Lung (tissue), 16 donors: ENCODE measurements around the gene NR2F1-AS1. TPM values are rescaled to one million over a fixed set of nuclear protein-coding genes. Genes with fewer than 3 reads are reported as not detected.

Experiments
- ATAC-seq: fragments of 200-7000 bp; cut with Tn5 transposase; one replicate; pipeline ENCODE4 v1.9.1; 2020; ENCODE audit warnings: moderate number of reproducible peaks; ENCODE audit not compliant: insufficient read depth, low FRiP score
- DNase-seq, 3 donors: peaks; one replicate each; pipeline ENCODE4 v3.0.0-alpha.2; 2013 to 2017
- H3K27ac ChIP-seq, 2 donors: one replicate each; pipeline ENCODE4 v1.5.1; 2013; ENCODE audit warnings: mild to moderate bottlenecking in 2 of 2, moderate library complexity in 2 of 2, control low read depth in 1 of 2, inconsistent platforms in 1 of 2, low read depth in 1 of 2, low read length in 1 of 2
- H3K27me3 ChIP-seq, 3 donors: one replicate each; pipeline ENCODE4 v1.5.1; 2013; ENCODE audit warnings: low read length in 2 of 3; ENCODE audit not compliant: control insufficient read depth in 3 of 3, insufficient read depth in 3 of 3
- H3K36me3 ChIP-seq, 4 donors: one replicate each; pipeline ENCODE4 v1.5.1; 2013; ENCODE audit warnings: low read length in 4 of 4, mild to moderate bottlenecking in 1 of 4, moderate library complexity in 1 of 4; ENCODE audit not compliant: control insufficient read depth in 4 of 4, insufficient read depth in 4 of 4
- H3K4me1 ChIP-seq, 5 donors: one replicate each; pipeline ENCODE4 v1.5.1; 2013; ENCODE audit warnings: low read length in 5 of 5, mild to moderate bottlenecking in 2 of 5, moderate library complexity in 1 of 5; ENCODE audit not compliant: control insufficient read depth in 5 of 5, insufficient read depth in 5 of 5
- H3K4me3 ChIP-seq: one replicate; pipeline ENCODE4 v1.5.1; 2013; ENCODE audit warnings: mild to moderate bottlenecking, control low read depth, moderate library complexity
- H3K9ac ChIP-seq, 2 donors: one replicate each; pipeline ENCODE4 v1.5.1; 2013; ENCODE audit warnings: low read length in 2 of 2, control low read depth in 1 of 2; ENCODE audit not compliant: insufficient read depth in 1 of 2
- H3K9me3 ChIP-seq, 4 donors: one replicate each; pipeline ENCODE4 v1.5.1; 2013; ENCODE audit warnings: low read length in 3 of 4, mild to moderate bottlenecking in 1 of 4, moderate library complexity in 1 of 4; ENCODE audit not compliant: control insufficient read depth in 4 of 4, insufficient read depth in 3 of 4
- WGBS, 2 donors: extraction: QIAGEN DNeasy Blood & Tissue Kit; methylation state at CpG; one replicate each; pipeline ENCODE4 v1.1.7; 2013; 5-methylcytosine and 5-hydroxymethylcytosine counted together
- long read RNA-seq, 5 donors: transcript quantifications; one replicate each; lab custom pipeline, GENCODE V29; 2026
- polyA plus RNA-seq, 2 donors: library from polyadenylated mRNA; stranded (reverse); fragments of 200-250 nt; gene quantifications; one replicate each; pipeline ENCODE4 v1.2.1, GENCODE V29; 2013
- total RNA-seq, 2 donors: library from RNA; depleted of rRNA in 1 of 2; stranded (reverse); fragments of >200 nt in 1 of 2; gene quantifications; one replicate each; pipeline ENCODE4 v1.2.1, GENCODE V29; 2014 to 2021
- TF ChIP-seq, protein P1 (sequence below): IDR thresholded peaks from 2 replicates; pipeline ENCODE4 v1.5.1; 2012; ENCODE audit warnings: mild to moderate bottlenecking; ENCODE audit errors: control extremely low read depth, extremely low read depth
- donor health status: control.
- donor health status: control.
- donor health status: Bipolar disorder and iron deficiency.
- donor health status: healthy.
- donor health status: DM: yes; HTN: yes; CAD: no.

NR2F1-AS1 gene
- total RNA-seq = 10 to 100 TPM in 1 of 2 donors, 1 to 10 TPM in 1; 8.9 to 50.0 TPM
- polyA plus RNA-seq = 10 to 100 TPM in 1 of 2 donors, 1 to 10 TPM in 1; 3.6 to 12.9 TPM
- long read RNA-seq, donor 1, partial matches to known transcripts = 92 of 97 reads
- long read RNA-seq, donor 1, other reads (novel, unspliced or antisense) = 5 of 97 reads
- long read RNA-seq, donor 2, partial matches to known transcripts = 93 of 94 reads
- long read RNA-seq, donor 2, other reads (novel, unspliced or antisense) = 0 of 94 reads
- long read RNA-seq, donor 3, partial matches to known transcripts = 84 of 86 reads
- long read RNA-seq, donor 3, other reads (novel, unspliced or antisense) = 0 of 86 reads
- long read RNA-seq, donor 4, partial matches to known transcripts = 78 of 107 reads
- long read RNA-seq, donor 4, other reads (novel, unspliced or antisense) = 28 of 107 reads
- long read RNA-seq, donor 5, partial matches to known transcripts = 352 of 359 reads
- long read RNA-seq, donor 5, other reads (novel, unspliced or antisense) = 5 of 359 reads

DNA sequence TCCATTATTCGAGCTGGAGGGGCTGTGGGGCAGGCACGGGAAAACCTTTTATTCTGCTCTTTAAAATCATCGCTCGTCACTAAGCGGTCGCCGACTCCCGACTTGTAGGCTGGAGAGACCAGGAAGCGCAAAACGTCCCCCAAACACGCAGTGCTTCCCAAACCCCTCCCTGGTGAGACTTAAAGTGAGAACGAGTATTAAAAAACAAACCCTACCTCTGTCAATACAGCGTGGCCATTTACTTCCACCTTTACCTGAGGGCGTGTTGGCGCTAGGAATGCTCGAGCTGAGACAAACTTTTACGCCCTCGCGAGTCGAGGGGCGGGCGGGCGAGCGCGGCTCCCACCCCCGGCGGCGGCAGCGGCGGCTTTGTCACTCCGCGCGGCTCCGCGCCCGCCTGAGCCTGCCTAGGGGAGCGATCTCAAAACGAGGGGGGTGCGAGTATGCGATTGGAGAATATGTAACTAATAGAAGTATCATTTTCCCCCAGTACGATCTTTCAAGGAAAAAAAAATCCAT lies at the start of gene NR2F1-AS1:
Gene NR2F1-AS1, minus strand, starts transcription at position 293 of the 519 bp plus-strand sequence.
- peak; percentile 3 for ATAC-seq
- Histone ChIP-seq H3K36me3 (peaks cover 0 to 23% (median 1%) of the 10 kb centered on the region in 4 donors), H3K4me3 (peak within 1 kb of the TSS; percentile 50), H3K9me3 (no peaks in the 10 kb centered on the region), H3K4me1 (peaks cover 0 to 29% (median 19%) of the 10 kb centered on the region in 5 donors), H3K27me3 (peaks cover 0 to 49% (median 0%) of the 10 kb centered on the region in 3 donors), H3K27ac (peak within 1 kb of the TSS in 1 of 2 donors; percentile 92), H3K9ac (peak within 1 kb of the TSS; percentile 91 to 98)
- DNase-seq = peak in 1 of 3 donors; percentile 75
- TF ChIP-seq, protein P1, sequence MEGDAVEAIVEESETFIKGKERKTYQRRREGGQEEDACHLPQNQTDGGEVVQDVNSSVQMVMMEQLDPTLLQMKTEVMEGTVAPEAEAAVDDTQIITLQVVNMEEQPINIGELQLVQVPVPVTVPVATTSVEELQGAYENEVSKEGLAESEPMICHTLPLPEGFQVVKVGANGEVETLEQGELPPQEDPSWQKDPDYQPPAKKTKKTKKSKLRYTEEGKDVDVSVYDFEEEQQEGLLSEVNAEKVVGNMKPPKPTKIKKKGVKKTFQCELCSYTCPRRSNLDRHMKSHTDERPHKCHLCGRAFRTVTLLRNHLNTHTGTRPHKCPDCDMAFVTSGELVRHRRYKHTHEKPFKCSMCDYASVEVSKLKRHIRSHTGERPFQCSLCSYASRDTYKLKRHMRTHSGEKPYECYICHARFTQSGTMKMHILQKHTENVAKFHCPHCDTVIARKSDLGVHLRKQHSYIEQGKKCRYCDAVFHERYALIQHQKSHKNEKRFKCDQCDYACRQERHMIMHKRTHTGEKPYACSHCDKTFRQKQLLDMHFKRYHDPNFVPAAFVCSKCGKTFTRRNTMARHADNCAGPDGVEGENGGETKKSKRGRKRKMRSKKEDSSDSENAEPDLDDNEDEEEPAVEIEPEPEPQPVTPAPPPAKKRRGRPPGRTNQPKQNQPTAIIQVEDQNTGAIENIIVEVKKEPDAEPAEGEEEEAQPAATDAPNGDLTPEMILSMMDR = no peak
- 1 to 2% methylated on average over 41 of the region's 41 CpGs for whole genome bisulfite sequencing, 2 donors

GRCh38 chr5:93626801-93627200 lies 45.8 kb upstream of the NR2F1-AS1 start:
- ATAC-seq = no peak
- H3K27me3 ChIP-seq = peaks cover 0 to 3% (median 0%) of the 10 kb centered on the region in 3 donors
- peaks cover 0 to 6% (median 0%) of the 10 kb centered on the region in 5 donors for H3K4me1 ChIP-seq
- no peak overlapping the region for H3K27ac ChIP-seq
- no peaks in the 10 kb centered on the region for H3K9me3 ChIP-seq
- TF ChIP-seq, protein P1 = no peak
- no peak for DNase-seq
- H3K4me3 ChIP-seq = no peak overlapping the region
- no peak overlapping the region for H3K9ac ChIP-seq
- H3K36me3 ChIP-seq = no peaks in the 10 kb centered on the region

DNA sequence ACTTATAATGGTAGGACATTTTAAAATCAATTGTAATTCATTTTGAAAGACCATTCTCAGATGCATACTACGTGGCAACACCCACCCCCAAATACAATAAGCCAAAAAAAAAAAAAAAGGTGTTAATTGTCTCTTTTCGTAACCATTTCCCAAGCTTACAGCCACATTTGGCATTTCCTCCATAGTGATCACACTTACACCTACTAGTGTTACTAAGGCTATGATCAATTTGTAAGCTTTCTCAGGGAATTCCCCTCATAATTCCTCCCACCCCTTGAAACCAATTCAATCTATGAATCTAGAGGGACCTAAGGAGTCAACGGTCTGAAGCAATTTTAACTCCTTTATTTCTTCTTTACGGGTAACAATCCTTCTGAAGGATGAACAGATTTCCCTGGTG lies 42.1 kb upstream of the NR2F1-AS1 start:
- H3K4me1 ChIP-seq = peaks cover 0 to 7% (median 0%) of the 10 kb centered on the region in 5 donors
- ATAC-seq = no peak
- no peaks in the 10 kb centered on the region for H3K9me3 ChIP-seq
- no peak overlapping the region for H3K27ac ChIP-seq
- DNase-seq = no peak
- 80 to 84% methylated on average over 4 of the region's 4 CpGs for WGBS, 2 donors
- peaks cover 0 to 3% (median 0%) of the 10 kb centered on the region in 3 donors for H3K27me3 ChIP-seq
- TF ChIP-seq, protein P1 = no peak
- no peaks in the 10 kb centered on the region for H3K36me3 ChIP-seq
- no peak overlapping the region for H3K9ac ChIP-seq
- no peak overlapping the region for H3K4me3 ChIP-seq
